ENCODE results near the gene BAHCC1. TPM values are rescaled to one million over a fixed set of nuclear protein-coding genes. Genes with fewer than 3 reads are reported as not detected.
"Not testable (repeated sequence)": the region's sequence is repeated elsewhere in the genome, so short reads cannot be mapped to it uniquely, and the experiment has no call there.

Gene BAHCC1
- total and polyA plus RNA-seq, 8 donors = 4.9 to 56.2 (median 9.4) TPM

DNA sequence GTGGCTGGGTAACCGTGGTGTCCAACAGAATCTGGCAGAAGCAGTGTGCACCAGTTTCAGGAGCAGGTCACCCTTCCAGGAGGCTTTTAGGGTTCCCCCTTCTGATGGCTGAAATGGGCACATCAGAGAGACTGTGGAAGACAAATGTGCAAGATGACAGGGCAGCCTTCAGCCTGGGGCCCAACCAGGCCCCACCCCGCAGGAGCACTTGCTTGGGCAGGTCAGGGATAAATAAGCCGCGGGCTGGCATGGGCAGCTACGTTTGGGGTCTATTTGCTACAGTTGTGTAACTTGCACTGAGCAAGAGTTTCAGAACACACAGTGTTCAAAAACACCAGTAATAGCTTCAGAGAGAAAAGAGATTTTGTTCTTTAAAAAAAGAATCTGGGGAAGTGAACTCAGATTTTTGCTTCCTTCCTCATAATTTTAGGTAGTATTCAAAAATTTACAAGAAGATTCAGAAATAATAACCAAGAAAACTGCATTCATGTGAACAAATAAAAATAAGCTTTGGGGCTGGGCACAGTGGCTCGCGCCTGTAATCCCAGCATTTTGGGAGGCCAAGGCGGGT lies 44.9 kb upstream of the BAHCC1 start:
- H3K4me3 ChIP-seq = no peak overlapping the region
- TF ChIP-seq EP300 (IDR thresholded peaks at IDR 0.05) = no peak
- TF ChIP-seq POLR2AphosphoS5 (IDR thresholded peaks at IDR 0.05) = no peak
- no peak for TF ChIP-seq POLR2A (IDR thresholded peaks at IDR 0.05)
- TF ChIP-seq, protein P1, sequence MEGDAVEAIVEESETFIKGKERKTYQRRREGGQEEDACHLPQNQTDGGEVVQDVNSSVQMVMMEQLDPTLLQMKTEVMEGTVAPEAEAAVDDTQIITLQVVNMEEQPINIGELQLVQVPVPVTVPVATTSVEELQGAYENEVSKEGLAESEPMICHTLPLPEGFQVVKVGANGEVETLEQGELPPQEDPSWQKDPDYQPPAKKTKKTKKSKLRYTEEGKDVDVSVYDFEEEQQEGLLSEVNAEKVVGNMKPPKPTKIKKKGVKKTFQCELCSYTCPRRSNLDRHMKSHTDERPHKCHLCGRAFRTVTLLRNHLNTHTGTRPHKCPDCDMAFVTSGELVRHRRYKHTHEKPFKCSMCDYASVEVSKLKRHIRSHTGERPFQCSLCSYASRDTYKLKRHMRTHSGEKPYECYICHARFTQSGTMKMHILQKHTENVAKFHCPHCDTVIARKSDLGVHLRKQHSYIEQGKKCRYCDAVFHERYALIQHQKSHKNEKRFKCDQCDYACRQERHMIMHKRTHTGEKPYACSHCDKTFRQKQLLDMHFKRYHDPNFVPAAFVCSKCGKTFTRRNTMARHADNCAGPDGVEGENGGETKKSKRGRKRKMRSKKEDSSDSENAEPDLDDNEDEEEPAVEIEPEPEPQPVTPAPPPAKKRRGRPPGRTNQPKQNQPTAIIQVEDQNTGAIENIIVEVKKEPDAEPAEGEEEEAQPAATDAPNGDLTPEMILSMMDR (IDR thresholded peaks at IDR 0.05) = no peak
- intact Hi-C loops (cut with DNase I; ENCODE audit: low total_unique reads) = no loop called here
- H3K36me3 ChIP-seq = no peaks in the 10 kb centered on the region
- 80 to 87% (median 84%) methylated on average over 7 to 8 of the region's 8 CpGs for WGBS, 5 donors
- H3K9me3 ChIP-seq = no peaks in the 10 kb centered on the region
- peak overlapping the region in 1 of 5 donors; percentile 23 for H3K27ac ChIP-seq
- H3K4me1 ChIP-seq = peaks cover 6 to 38% (median 24%) of the 10 kb centered on the region in 4 donors
- H3K27me3 ChIP-seq = peaks cover 0 to under 1% (median 0%) of the 10 kb centered on the region in 3 donors
- DNase-seq = no peak

DNA sequence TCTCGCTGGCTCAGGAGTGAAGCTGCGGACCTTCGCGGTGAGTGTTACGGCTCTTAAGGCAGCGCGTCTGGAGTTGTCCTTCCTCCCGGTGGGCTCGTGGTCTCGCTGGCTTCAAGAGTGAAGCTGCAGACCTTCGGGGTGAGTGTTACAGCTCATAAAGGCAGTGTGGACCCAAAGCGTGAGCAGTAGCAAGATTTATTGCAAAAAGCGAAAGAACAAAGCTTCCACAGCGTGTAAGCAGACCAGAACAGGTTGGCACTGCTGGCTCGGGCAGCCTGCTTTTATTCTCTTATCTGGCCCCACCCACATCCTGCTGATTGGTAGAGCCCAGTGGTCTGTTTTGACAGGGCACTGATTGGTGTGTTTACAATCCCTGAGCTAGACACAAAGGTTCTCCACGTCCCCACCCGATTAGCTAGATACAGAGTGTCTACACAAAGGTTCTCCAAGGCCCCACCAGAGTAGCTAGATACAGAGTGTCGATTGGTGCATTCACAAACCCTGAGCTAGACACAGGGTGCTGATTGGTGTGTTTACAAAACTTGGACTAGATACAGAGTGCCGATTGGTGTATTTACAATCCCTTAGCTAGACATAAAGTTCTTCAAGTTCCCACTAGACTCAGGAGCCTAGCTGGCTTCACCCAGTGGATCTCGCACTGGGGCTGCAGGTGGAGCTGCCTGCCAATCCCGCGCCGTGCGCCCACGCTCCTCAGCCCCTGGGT lies 43.8 kb upstream of the BAHCC1 start:
- H3K36me3 ChIP-seq; DNase-seq; H3K9me3 ChIP-seq; H3K4me3 ChIP-seq; H3K27ac ChIP-seq; intact Hi-C loops (cut with DNase I; ENCODE audit: low total_unique reads); H3K27me3 ChIP-seq: not testable (repeated sequence)
- TF ChIP-seq POLR2AphosphoS5 (IDR thresholded peaks at IDR 0.05) = peak in 1 of 3 donors; percentile 26
- peaks cover 4 to 36% (median 20%) of the 10 kb centered on the region in 4 donors for H3K4me1 ChIP-seq
- WGBS, 5 donors = 73 to 83% (median 76%) methylated on average over 25 of the region's 25 CpGs

DNA sequence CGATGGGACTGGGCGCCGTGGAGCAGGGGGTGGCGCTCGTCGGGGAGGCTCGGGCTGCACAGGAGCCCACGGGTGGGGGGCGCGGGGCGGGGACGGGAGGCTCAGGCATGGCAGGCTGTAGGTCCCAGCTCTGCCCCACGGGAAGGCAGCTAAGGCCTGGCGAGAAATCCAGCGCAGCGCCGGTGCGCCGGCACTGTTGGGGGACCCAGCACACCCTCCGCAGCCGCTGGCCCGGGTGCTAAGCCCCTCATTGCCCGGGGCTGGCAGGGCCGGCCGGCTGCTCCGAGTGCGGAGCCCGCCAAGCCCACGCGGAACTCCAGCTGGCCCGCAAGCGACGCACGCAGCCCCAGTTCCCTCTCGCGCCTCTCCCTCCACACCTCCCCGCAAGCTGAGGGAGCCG lies 43.2 kb upstream of the BAHCC1 start:
- intact Hi-C loops (cut with DNase I; ENCODE audit: low total_unique reads); H3K27me3 ChIP-seq; H3K36me3 ChIP-seq; DNase-seq; H3K9me3 ChIP-seq; H3K4me3 ChIP-seq; H3K27ac ChIP-seq: not testable (repeated sequence)
- 89 to 95% (median 93%) methylated on average over 18 to 37 of the region's 38 CpGs for WGBS, 5 donors
- peaks cover 0 to 30% (median 15%) of the 10 kb centered on the region in 4 donors for H3K4me1 ChIP-seq

DNA sequence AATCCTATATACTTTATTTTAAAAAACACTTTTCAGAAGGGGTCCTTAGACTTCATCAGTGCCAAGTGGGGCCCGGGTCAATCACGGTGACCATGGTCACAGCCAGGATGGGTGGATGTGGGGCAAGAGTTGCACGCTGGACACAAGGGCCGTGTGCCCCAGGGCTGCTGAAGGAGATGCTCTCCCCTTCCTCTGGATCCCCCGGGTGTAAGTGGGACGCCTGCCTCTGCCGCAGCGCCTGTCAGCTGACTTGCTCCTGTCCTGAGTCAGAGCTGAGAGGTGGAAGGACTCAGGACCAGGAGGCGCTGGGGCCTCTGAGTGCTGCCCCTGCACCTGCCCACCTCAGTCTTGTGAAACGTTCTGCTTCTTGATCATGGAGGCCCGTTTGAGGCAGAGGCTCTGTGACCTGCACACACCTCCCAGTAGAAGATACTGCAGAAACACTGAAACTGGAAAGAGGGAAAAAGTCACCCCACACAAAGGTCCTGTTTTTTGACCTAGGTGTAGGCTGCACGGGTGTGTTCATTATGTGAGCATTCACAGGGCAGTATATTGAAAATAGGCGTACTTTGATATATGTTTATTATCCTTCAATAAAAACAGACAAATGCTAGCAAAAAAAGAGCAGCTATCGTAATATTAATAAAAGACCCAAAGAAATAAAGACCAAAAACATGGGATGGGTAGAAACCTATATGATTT lies 40.9 kb upstream of the BAHCC1 start:
- TF ChIP-seq POLR2AphosphoS5 (IDR thresholded peaks at IDR 0.05) (no peak), EP300 (IDR thresholded peaks at IDR 0.05) (no peak)
- TF ChIP-seq, protein P1 (IDR thresholded peaks at IDR 0.05) = no peak
- intact Hi-C loops (cut with DNase I; ENCODE audit: low total_unique reads) = no loop called here
- no peak overlapping the region for H3K4me3 ChIP-seq
- no peaks in the 10 kb centered on the region for H3K27me3 ChIP-seq
- WGBS, 5 donors = 72 to 87% (median 76%) methylated on average over 14 of the region's 14 CpGs
- H3K9me3 ChIP-seq = no peaks in the 10 kb centered on the region
- DNase-seq = no peak
- no peaks in the 10 kb centered on the region for H3K36me3 ChIP-seq
- no peak overlapping the region for H3K27ac ChIP-seq
- H3K4me1 ChIP-seq = peaks cover 0 to 8% (median under 1%) of the 10 kb centered on the region in 4 donors

DNA sequence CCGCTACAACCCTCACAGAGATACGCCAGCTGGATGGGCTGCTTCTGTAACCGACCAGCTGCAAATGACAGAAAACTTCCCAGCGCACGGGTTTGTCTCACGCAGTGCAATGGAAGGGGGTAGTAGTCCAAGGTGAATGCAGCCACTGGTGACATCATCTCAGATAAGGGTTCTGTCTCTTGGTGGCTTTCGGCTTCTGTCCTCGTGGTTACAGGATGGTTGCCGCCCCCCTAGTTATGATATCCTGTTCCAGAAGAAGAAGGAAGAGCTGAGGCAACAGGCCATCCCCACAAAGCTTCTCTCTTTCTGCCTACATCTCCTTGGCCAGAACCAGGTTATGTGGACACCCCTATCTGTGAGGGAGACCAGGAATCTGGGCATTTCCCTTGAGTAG lies 40.3 kb upstream of the BAHCC1 start:
- no peak overlapping the region for H3K4me3 ChIP-seq
- TF ChIP-seq POLR2AphosphoS5 (IDR thresholded peaks at IDR 0.05) (no peak), EP300 (IDR thresholded peaks at IDR 0.05) (no peak), POLR2A (IDR thresholded peaks at IDR 0.05) (no peak)
- TF ChIP-seq, protein P1 (IDR thresholded peaks at IDR 0.05) = no peak
- 79 to 88% (median 84%) methylated on average over 9 of the region's 9 CpGs for WGBS, 5 donors
- H3K27ac ChIP-seq = no peak overlapping the region
- no peaks in the 10 kb centered on the region for H3K9me3 ChIP-seq
- peak in 1 of 2 donors; percentile 57 for DNase-seq
- intact Hi-C loops (cut with DNase I; ENCODE audit: low total_unique reads) = no loop called here
- H3K27me3 ChIP-seq = no peaks in the 10 kb centered on the region
- H3K36me3 ChIP-seq = no peaks in the 10 kb centered on the region
- H3K4me1 ChIP-seq = peaks cover 0 to 3% (median 0%) of the 10 kb centered on the region in 4 donors
